NCI-H460 (cell line): ENCODE results near the gene MFRP. TPM values are rescaled to one million over a fixed set of nuclear protein-coding genes. Genes with fewer than 3 reads are reported as not detected.
A peak's percentile ranks its signal among the peaks of the same experiment; 100 is the strongest.

ENCODE experiments used
- DNase-seq: peaks from one replicate; pipeline ENCODE4 v3.0.0-alpha.2; 2016; ENCODE audit warnings: low read depth; ENCODE audit errors: extremely low read depth
- total RNA-seq: library from RNA; depleted of rRNA; stranded (reverse); fragments of >200 nt; shearing (Covaris generic); gene quantifications from 2 replicates; pipeline ENCODE4 v1.2.3, GENCODE V29; 2014

Gene MFRP
- total RNA-seq, 1 experiment from 2014 or later, result not detected

DNA sequence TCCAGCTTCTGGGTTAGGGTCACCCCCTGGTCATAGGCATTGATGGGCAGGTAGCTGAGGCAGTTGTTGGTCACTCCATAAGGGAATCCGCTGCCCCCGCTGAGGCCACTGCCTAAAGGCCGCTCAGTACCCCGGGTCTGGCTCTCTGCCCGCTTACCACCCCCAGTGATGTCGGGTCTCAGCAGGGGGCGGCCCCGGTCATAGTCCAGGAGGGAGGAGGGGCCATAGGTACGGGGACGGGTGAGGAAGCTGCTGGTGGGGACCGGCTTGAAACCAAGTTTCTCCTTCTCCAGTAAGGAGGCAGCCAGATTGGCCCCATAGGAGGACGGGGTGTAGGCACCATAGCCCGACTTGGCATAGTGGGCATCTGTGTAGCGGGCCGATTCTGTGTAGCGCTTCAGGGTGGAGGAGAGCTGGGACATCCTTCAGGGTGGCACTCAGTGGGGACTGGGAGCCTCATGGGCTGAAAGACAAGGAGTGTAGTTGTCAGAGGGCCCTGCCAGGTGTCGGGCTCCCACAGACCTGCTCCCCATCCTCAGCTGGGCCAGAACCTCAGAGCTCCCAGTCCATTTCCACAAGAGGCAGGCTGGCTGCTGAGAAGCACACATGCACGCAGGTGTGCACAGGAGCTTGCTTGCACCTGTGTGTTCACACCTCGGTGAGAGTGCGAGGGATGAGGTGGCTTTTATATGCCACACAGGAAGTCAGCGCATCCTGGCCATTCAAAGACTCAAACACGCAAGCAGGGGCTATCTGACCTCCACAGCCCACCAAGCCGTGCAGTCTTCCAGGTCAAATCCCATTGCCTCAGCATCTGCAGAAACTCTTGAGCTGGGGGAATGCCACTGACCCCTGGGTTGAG, 26.8 kb upstream of the MFRP start:
- no peak for DNase-seq

DNA sequence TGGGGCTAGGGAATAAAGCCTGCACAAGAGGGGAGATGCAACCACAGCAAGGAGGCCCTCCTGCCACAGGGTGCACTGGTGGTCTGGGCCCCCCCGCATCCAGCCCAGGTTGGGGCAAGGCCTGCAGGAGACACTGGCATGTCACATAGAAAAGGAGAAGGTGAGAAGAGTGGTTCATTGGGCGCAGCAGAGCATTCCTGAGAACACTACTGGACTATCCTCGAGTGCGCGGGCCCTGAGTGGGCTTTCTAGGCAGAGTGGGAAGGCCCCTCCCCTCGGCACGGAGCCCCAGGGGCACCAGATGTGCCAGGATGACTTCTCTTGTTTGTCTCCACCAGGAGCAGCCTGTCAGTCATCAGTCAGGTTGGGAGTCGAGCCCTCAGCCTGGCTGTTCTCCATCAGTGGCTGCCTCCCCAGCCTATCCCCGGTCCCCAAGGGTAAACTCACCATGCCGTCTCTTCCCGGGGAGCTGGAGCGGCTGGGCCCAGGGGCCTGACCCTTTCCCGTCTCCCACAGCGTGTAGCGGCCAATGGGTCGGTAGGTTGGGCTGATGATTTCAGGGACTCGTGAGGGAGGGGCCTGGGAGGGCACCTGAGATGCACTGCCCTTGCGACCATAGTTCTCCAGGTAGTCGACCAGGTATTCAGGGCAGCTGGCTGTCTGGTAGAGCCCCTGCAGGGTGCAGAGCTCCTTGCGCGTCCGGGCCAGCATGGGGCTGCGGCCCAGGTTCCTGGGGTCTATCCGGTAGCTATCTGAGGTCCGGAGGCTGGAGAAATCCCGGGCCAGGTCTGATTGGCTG, 26.0 kb upstream of the MFRP start:
- DNase-seq, result no peak

DNA sequence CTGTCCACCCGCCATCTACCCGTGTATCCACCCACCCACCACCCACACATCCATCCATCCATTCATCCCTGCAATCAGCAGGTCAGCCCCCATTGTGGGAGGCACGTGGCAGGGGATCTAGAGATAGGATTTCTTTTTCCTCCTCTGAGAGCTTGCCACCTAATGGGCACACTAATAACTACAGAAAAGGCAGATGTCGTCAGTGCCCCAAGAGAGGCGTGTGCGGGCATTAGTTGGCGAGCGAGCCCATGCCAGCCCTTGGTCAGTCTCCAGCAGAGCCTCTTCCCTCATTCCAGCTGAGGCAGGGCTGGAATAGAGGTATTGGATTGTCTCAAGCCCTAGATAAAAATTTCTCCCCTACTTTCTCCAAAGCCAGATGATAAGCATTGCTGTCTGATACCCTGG, 25.3 kb upstream of the MFRP start:
- DNase-seq, result peak; percentile 29

DNA sequence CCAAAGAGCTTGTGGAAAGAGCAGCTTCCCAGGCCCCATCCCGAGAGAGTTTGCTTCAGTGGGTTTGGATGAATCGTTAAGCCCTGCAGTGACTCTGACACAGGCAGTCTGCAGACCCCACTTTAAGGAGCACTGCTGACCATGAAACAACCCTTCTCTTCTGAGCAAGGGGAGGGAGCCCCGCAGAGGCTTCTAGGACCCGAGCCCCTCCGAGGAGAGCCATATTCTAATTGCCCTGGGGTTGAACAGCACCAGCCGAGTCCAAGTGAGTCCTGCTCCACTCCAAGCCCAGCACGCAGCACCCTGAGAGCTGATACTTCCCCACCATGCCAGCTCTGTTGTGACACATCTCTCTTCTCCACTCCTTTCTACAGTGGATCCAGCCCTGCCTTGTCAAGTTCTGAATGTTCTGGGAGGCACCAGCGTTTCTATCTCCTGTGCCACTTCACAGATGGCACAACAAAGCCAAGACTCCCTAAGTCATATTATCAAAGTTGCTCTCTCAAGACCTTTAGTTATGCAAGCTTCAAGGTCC, 24.6 kb upstream of the MFRP start:
- no peak for DNase-seq

DNA sequence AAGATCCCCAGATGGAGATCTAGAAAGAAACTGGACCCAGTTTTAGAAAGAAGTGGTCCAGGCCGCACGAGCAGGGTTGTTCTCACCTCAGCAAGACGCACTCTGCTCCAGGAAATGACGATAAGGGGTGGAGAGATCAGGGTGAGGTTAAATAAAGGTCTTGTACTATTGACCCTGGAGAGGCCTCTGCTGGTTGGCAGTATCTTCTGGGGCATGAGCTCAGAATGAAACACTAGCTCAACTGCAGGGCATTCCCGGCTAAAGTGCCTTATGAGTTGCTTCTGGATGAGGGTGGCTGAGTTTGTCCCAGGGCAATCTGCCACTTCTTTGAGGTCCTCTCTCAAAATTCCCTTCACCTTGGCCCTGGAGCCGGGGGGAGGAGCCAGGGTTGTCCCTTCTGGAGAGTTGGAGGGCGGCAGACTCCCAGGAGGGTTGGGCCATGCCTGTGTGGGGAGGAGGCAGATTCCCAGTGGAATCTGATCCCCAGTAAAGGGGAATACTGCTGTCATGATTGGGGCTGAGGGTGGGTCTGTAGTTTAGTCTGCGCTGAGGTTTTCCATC, 24.1 kb upstream of the MFRP start:
- DNase-seq, result no peak

DNA sequence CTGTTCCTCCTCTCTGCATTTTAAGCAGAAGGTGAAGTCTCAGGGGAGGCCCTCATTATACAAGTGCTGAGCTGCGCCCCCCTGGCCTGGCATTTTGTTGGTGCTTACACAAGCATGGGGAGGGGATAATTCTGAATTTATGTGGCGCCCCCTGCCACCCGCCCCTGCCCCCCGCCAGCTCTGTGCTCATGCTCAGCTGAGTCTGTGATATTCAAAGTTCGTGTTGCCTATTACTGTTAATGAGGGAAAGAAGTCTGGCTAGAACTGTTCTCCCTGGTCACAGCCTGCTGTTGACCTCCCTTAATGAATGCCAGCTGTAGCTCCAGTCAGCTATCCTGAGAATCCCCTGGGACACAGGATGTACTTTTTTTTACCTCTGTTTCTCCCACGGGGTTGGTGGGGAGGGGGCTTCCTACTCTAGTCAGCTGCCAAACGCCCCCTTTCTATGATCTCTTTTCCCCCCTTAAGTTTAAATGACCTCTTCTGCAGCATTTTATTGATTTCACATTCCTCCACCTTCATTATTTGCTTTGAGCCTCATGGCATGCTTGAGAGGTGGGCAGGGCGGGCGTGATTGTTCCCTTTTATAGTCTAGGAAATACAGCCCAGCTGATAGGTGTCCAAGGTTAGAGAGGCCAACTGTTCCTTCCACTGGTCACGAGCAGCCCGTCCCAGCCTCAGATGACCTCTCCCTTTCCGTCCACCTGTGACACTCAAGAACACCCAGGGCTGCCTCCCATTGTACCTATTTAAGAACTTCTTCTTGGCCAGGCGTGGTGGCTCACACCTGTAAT, 22.8 kb upstream of the MFRP start:
- DNase-seq, result no peak

DNA sequence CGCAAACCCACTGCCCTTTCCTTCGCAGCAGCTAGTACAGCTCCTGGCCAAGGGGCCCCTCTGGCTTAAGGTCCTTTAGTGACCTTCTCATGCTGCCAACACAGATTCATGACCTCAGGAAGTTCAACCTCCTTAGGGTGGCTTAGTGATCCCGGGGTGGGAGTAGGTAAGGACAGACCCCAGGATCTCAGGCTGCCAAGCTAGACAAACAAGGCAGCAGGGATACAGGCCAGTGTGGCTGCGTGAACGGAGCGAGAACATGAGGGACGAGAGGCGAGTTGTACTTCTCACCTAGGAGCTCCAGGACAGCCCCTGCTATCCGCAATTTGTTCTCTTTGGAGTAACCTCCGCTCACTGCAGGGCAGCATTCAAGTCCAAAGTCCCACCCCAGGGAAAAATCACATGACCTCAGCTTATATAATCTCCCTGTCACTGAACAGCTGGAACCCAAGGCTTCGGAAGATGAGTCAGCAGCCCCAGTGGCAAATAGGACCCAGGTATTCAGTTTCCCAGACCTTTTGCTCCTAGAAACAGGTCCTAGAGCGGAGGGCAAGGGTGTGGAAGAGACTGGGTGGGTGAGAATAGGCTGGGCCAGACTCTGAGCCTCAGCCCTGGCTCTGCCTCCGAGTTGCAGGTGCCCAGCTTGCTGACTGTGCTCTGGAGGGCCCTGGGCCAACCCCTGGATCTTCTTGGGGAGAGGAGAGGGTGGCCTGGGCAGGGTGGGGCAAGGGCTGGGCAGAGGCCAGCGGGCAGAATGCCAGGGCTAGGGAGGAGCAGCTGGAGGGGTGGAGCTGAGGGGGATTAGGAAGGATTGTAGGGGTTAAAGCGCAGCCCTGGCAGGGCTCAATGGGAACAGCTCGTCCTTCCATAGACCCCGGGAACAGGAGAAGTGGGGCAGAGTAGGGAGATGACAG, 21.9 kb upstream of the MFRP start:
- DNase-seq, result no peak

DNA sequence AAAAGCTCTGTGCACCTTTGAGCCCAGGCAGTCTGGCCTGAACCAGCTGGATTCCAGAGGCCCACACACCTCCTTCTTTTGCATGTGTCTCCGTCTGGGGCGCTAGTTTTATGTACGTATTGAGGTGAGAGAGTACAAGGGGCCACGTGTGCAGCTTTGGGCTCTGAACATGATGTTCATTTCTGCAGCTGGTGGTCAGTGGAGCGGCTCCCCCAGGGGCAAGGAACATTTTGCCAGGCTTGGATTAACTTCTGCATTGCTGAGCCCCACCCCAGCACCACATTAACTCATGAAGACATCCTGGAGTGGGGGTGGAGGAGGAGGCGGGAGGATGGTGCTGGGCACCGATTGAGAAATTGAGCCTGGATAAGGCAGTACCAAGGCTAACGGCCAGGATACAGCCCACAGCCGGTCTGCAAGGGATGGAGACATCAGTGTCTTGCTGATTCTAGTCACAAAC, 21.2 kb upstream of the MFRP start:
- no peak for DNase-seq

DNA sequence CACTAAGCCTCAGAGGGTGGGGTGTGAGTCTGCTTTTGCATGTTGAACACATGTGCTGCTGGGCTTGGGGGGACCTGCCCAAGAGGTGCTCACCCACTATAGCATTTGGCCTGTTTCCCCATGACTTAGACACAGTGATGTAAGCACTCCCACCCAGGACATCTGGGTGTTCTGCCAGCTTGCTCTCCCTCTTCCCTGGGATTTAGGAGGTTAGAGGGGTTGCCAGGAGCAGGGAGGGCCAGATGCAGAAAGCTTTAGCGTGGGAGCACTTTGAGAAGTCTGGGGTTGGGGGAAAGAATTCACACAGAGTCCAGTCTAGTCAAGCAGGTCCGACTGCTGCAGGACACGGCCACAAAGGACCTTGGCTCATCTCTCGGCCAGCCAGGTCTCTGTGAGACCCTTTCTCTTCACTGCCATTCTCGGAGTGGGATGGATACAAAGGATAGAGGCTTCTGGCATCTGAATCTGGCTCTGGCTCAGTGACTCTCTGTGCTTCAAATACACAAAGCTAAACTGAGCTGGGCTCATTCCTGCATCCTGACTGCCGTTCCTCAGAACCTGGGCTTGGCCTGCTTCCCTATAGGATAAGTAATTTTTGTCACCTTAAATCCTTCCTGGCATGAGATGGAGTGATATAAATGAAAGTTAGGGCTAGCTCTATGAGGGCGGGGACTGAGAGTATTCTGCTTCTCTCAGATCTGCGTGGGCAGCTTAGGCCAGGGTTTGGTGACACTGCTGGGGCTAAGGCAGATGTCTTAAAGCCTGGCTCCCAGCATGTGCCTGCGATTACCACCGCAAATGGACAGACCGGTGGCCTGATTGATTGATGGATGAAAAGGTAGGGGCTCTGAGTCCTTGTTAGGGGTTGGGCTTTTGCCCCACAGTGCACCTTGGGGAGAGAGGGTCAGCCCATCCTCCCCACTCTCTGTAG, 20.4 kb upstream of the MFRP start:
- no peak for DNase-seq

DNA sequence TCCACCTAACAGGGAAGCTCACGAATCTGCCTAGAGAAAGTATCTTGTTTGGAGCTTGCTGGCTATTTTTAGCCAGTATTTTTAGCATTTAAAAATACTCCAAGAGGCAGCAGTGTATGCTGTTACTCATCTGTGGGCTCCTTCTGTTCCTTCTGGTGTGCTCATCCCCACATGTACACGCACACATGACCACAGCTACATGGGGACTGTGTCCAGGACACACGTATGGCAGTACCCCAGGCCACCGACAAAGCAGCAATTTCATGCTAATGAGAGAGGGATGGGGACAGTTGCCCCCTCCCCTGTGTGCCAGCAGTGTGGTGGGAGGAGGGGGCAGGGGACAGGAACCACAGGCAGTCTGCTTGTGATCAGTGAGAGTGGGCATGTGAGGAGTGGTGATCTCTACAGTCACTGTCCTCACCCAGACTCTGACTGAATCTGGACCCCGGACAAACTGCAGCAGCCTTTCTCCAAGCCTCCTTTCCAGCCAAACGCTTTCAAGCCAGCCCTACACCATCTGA, 18.6 kb upstream of the MFRP start:
- DNase-seq, result no peak

DNA sequence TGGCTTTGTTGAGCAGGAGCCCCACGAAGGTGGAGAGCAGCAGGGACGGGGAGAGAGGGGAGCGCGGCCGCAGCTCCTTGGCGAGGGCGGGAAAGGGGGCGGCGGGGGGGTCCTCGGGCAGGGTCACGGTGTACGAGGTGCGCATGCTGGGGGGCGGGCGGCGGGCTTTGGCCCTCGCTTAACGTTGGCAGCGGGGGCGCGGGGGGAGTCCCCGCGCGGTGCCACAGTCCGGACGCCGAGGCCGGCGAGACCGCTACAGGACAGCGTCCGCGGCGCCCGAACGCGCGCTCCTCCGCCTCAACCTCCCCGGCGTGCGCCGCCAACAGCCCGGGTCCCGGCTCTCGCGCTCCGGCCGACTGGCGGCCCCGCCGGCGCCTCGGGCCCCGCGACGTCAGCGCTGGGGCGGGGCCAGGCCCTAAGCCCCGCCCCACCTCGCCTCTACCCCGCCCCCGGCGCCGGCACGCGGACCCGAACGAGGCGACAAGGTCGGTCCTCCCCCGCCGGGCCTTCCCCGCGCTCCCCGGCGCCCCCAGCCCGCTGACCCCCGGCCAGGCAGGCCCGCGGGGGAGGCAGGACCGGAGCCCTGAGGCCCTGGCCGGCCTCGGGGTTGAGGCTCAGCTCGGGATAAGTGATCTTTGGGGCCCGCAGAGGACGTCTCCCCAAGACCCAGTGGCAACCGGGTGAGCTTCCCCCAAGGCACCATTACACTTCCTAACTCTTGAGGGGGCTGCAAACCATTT, 17.5 kb upstream of the MFRP start:
- peak; percentile 32 for DNase-seq

DNA sequence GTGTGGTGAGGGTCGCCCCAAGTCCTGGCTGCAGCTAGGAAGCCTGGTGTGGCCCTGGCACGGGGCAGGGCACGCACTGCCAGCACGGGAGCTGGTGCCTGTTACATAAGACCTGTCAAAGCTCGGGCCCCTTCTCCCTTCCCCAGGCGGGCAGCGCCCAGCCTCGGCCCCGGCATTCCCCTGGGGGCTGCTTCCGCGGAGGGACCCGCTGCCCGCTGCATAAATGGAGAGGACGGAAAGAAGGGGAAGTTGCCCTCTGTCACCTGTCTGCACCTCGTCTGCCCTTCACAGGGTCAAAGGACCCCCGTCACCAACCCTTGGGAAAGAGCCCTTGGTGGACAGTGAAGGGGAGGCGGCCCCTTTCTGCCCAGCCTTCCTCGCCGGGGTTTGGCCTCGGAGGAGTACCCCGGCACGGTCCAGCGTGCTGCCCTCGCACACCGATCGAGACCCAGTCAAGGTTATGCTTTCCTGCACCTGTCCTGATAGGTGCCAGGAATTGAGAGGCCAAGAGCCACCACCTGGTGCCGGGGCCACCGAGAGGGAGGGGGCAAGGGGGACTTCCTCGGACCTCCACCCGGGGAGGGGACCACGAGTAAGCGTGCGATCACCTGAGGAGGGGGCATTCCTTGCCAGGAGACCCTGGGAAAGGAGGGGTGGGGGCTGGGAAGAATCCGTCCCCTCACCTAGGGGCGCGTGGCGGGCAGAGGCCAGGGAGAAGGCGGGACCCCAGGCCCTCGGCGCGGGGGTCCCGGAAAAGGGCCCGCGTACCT, 16.8 kb upstream of the MFRP start:
- DNase-seq, result no peak

DNA sequence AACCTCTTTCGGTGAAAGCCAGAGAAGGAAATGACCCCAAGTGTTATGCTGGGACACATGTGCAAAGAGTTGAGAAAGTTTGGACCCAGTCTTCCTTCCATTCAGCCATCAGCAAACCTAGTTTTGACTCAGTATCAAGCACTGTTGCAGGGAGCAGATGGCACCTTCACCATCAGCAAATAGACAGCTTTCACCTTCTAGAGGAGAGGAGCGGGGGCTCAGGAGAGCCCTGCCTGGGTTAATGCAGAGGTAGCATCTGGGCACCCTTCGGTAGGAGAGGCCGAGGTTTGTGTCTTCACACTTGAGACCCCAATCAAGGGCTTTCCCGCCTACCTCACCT, 16.2 kb upstream of the MFRP start:
- no peak for DNase-seq

DNA sequence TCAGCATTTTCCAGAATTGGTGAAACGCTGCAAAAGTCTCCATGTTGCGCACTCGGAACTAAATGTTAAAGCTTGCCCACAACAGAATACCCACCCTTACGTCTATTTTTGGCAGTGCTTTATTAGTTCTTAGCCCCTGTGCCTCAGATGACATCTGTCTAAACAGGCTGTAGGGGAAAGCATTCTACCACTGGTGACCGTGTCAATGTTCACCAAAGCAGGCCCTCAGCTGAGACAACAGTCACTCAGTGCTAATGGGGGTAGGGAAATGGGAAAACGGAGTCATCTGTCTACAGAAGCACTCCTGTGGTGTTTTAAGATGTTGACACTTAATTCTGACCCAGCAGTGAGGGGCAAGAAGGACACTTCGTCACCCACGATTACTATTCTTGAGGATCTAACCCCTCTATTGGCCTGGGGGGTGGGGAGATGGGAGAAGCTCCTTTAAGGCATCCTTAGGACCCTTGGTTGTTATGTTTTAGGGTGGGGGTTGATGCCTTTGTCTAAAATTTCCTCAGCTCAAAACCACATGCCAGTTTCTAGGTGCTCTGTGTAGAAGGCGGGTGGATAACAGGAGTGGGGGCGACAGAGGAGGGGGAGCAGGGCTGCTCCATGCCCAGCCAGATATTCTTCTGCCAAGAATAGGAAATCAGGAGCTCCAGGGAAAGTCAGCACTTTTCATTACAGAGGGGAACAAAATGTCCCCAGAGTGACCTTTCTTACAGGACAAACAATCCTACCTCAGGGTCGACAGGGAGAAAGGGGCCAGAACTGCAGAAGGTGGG, 15.6 kb upstream of the MFRP start:
- DNase-seq, result no peak

DNA sequence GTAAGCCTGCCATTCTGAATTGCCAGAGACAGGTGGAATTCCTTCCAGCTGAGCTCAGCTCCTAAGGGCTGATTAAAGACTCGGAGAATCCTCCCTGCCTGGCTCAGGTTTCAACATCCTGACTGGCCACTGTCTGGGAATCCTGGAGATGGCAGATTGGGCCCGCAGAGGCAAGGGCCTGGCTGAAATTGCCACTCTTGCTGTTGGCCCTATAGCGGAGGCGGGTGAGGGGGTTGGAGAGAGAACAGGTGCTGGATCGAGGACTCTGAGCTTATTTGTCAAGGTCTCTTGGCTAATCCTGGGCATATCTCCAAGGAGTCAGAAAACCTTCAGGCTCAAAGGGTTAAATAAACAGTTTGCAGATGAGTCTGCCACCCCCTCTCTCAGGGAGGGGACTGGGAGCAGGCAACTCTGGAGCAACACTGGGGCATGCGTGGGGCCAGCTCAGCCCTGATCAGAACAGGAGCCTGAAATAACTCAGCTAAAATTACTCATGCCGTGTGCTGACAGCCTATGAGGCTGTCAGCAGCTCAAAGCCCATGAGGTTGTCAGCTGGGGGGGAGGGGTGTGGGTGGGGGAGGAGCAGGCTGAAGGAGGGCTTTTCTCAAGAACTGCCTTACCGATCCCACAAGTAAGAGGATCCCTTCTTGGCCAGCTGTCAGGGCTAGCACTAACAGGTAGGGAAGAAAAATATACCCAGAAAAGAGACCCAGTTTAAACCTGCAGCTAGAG, 14.7 kb upstream of the MFRP start:
- no peak for DNase-seq
